Activated naive CD8-positive, alpha-beta T cell treated with anti-CD3 and anti-CD28 coated beads for 36 hours (primary cell): ENCODE data around the gene WTAP. TPM values are rescaled to one million over a fixed set of nuclear protein-coding genes. Genes with fewer than 3 reads are reported as not detected.

Experiments used
- DNase-seq: peaks from one replicate; pipeline ENCODE4 v3.0.0; 2021
- H3K27ac Mint-ChIP-seq: one replicate; pipeline ENCODE4 v1.8.0; 2022; ENCODE audit warnings: mild to moderate bottlenecking, moderate library complexity, mixed read lengths
- H3K27me3 Mint-ChIP-seq: one replicate; pipeline ENCODE4 v1.8.0; 2022; ENCODE audit warnings: mild to moderate bottlenecking, mixed read lengths
- H3K36me3 Mint-ChIP-seq: one replicate; pipeline ENCODE4 v1.8.0; 2021; ENCODE audit warnings: mild to moderate bottlenecking, mixed read lengths
- H3K4me1 Mint-ChIP-seq: one replicate; pipeline ENCODE4 v1.8.0; 2021; ENCODE audit warnings: mixed read lengths
- H3K4me3 Mint-ChIP-seq: one replicate; pipeline ENCODE4 v1.8.0; 2022; ENCODE audit warnings: mild to moderate bottlenecking, moderate library complexity, mixed read lengths
- H3K9me3 Mint-ChIP-seq: one replicate; pipeline ENCODE4 v1.8.0; 2022; ENCODE audit warnings: mixed read lengths
- total RNA-seq, 2 experiments: library from RNA; stranded (reverse); gene quantifications; one replicate each; pipeline ENCODE4 v1.2.3, GENCODE V29; 2021

Gene WTAP
- total RNA-seq = 100 to 1,000 TPM in 1 of 2 experiments, 10 to 100 TPM in 1; 98.3 to 101 TPM

GRCh38 chr6:159726918-159727716 is at the start of gene WTAP:
WTAP (plus strand) TSS chr6:159727506; CDS start chr6:159736266, 8,760 bp downstream.
- Mint-ChIP-seq H3K9me3 (peaks cover 2% of the 10 kb centered on the region), H3K36me3 (peaks cover 61% of the 10 kb centered on the region), H3K4me1 (peaks cover 37% of the 10 kb centered on the region), H3K4me3 (peak within 1 kb of the TSS; percentile 97), H3K27ac (peak within 1 kb of the TSS; percentile 99), H3K27me3 (no peaks in the 10 kb centered on the region)
- DNase-seq = peak; percentile 97

GRCh38 chr6:159677506-159678165 is 49.7 kb upstream of the WTAP start:
- no peak for DNase-seq
- H3K9me3 Mint-ChIP-seq = peaks cover 5% of the 10 kb centered on the region
- H3K4me3 Mint-ChIP-seq = no peak overlapping the region
- peaks cover 37% of the 10 kb centered on the region for H3K36me3 Mint-ChIP-seq
- H3K27ac Mint-ChIP-seq = no peak overlapping the region
- peaks cover 24% of the 10 kb centered on the region for H3K4me1 Mint-ChIP-seq
- no peaks in the 10 kb centered on the region for H3K27me3 Mint-ChIP-seq

GRCh38 chr6:159678574-159678973 is 48.7 kb upstream of the WTAP start:
- Mint-ChIP-seq H3K9me3 (peaks cover 4% of the 10 kb centered on the region), H3K27me3 (no peaks in the 10 kb centered on the region), H3K36me3 (peaks cover 28% of the 10 kb centered on the region), H3K4me3 (no peak overlapping the region), H3K27ac (peak overlapping the region; percentile 25), H3K4me1 (peaks cover 24% of the 10 kb centered on the region)
- no peak for DNase-seq

GRCh38 chr6:159679091-159680077 is 47.9 kb upstream of the WTAP start:
- no peak overlapping the region for H3K4me3 Mint-ChIP-seq
- peaks cover 24% of the 10 kb centered on the region for H3K4me1 Mint-ChIP-seq
- H3K27ac Mint-ChIP-seq = peak overlapping the region; percentile 91
- peaks cover 4% of the 10 kb centered on the region for H3K9me3 Mint-ChIP-seq
- DNase-seq = peak; percentile 31
- H3K36me3 Mint-ChIP-seq = peaks cover 26% of the 10 kb centered on the region
- H3K27me3 Mint-ChIP-seq = no peaks in the 10 kb centered on the region

- Mint-ChIP-seq H3K27ac (peak overlapping the region; percentile 91), H3K36me3 (peaks cover 26% of the 10 kb centered on the region), H3K27me3 (no peaks in the 10 kb centered on the region)
Measured at GRCh38 chr6:159680104-159680503, 47.2 kb upstream of the WTAP start.

GRCh38 chr6:159681191-159681880 is 46.0 kb upstream of the WTAP start:
- no peak for DNase-seq
- H3K27me3 Mint-ChIP-seq = no peaks in the 10 kb centered on the region
- H3K9me3 Mint-ChIP-seq = peaks cover under 1% of the 10 kb centered on the region
- H3K4me1 Mint-ChIP-seq = peaks cover 25% of the 10 kb centered on the region
- no peak overlapping the region for H3K4me3 Mint-ChIP-seq
- H3K27ac Mint-ChIP-seq = peak overlapping the region; percentile 34
- peaks cover 27% of the 10 kb centered on the region for H3K36me3 Mint-ChIP-seq

More at GRCh38 chr6:159680104-159680503, 47.2 kb upstream of the WTAP start:
- H3K4me3 Mint-ChIP-seq = no peak overlapping the region
- H3K9me3 Mint-ChIP-seq = peaks cover 4% of the 10 kb centered on the region
- DNase-seq = no peak
- H3K4me1 Mint-ChIP-seq = peaks cover 24% of the 10 kb centered on the region

- peaks cover 33% of the 10 kb centered on the region for H3K4me1 Mint-ChIP-seq
- H3K9me3 Mint-ChIP-seq = no peaks in the 10 kb centered on the region
- H3K4me3 Mint-ChIP-seq = no peak overlapping the region
- H3K27me3 Mint-ChIP-seq = no peaks in the 10 kb centered on the region
- no peak for DNase-seq
- H3K27ac Mint-ChIP-seq = no peak overlapping the region
- peaks cover 29% of the 10 kb centered on the region for H3K36me3 Mint-ChIP-seq
Measured at GRCh38 chr6:159682295-159682694, 45.0 kb upstream of the WTAP start.

- Mint-ChIP-seq H3K9me3 (no peaks in the 10 kb centered on the region), H3K4me1 (peaks cover 36% of the 10 kb centered on the region), H3K27ac (no peak overlapping the region), H3K27me3 (no peaks in the 10 kb centered on the region), H3K36me3 (peaks cover 32% of the 10 kb centered on the region), H3K4me3 (no peak overlapping the region)
- no peak for DNase-seq
Measured at GRCh38 chr6:159682810-159683209, 44.5 kb upstream of the WTAP start.

- no peaks in the 10 kb centered on the region for H3K27me3 Mint-ChIP-seq
- H3K27ac Mint-ChIP-seq = no peak overlapping the region
- peaks cover 41% of the 10 kb centered on the region for H3K4me1 Mint-ChIP-seq
- H3K36me3 Mint-ChIP-seq = peaks cover 35% of the 10 kb centered on the region
- H3K4me3 Mint-ChIP-seq = no peak overlapping the region
- DNase-seq = no peak
- H3K9me3 Mint-ChIP-seq = no peaks in the 10 kb centered on the region
Measured at GRCh38 chr6:159684013-159684304, 43.3 kb upstream of the WTAP start.

- Mint-ChIP-seq H3K4me3 (no peak overlapping the region), H3K9me3 (no peaks in the 10 kb centered on the region), H3K27me3 (no peaks in the 10 kb centered on the region), H3K36me3 (peaks cover 37% of the 10 kb centered on the region), H3K27ac (no peak overlapping the region), H3K4me1 (peaks cover 34% of the 10 kb centered on the region)
- DNase-seq = no peak
Measured at GRCh38 chr6:159686040-159686439, 41.3 kb upstream of the WTAP start.

GRCh38 chr6:159686703-159687102 is 40.6 kb upstream of the WTAP start:
- H3K27ac Mint-ChIP-seq = peak overlapping the region; percentile 66
- no peak for DNase-seq
- H3K4me3 Mint-ChIP-seq = no peak overlapping the region
- H3K27me3 Mint-ChIP-seq = no peaks in the 10 kb centered on the region
- peaks cover 34% of the 10 kb centered on the region for H3K4me1 Mint-ChIP-seq
- no peaks in the 10 kb centered on the region for H3K9me3 Mint-ChIP-seq
- H3K36me3 Mint-ChIP-seq = peaks cover 38% of the 10 kb centered on the region

GRCh38 chr6:159687341-159687740 is 40.0 kb upstream of the WTAP start:
- H3K4me1 Mint-ChIP-seq = peaks cover 38% of the 10 kb centered on the region
- peak overlapping the region; percentile 66 for H3K27ac Mint-ChIP-seq
- H3K4me3 Mint-ChIP-seq = no peak overlapping the region
- DNase-seq = no peak
- no peaks in the 10 kb centered on the region for H3K27me3 Mint-ChIP-seq
- H3K9me3 Mint-ChIP-seq = no peaks in the 10 kb centered on the region
- H3K36me3 Mint-ChIP-seq = peaks cover 40% of the 10 kb centered on the region

GRCh38 chr6:159688266-159688905 is 38.9 kb upstream of the WTAP start:
- H3K36me3 Mint-ChIP-seq = peaks cover 40% of the 10 kb centered on the region
- H3K27me3 Mint-ChIP-seq = no peaks in the 10 kb centered on the region
- H3K4me3 Mint-ChIP-seq = no peak overlapping the region
- H3K4me1 Mint-ChIP-seq = peaks cover 38% of the 10 kb centered on the region
- H3K27ac Mint-ChIP-seq = peak overlapping the region; percentile 30
- no peak for DNase-seq
- no peaks in the 10 kb centered on the region for H3K9me3 Mint-ChIP-seq

GRCh38 chr6:159689001-159689400 is 38.3 kb upstream of the WTAP start:
- Mint-ChIP-seq H3K9me3 (no peaks in the 10 kb centered on the region), H3K4me3 (no peak overlapping the region), H3K27ac (no peak overlapping the region), H3K36me3 (peaks cover 40% of the 10 kb centered on the region), H3K4me1 (peaks cover 42% of the 10 kb centered on the region), H3K27me3 (no peaks in the 10 kb centered on the region)
- DNase-seq = no peak
